Thyroid gland (tissue), 4 donors: ENCODE data around the gene POGK. TPM values are rescaled to one million over a fixed set of nuclear protein-coding genes. Genes with fewer than 3 reads are reported as not detected.

ENCODE experiments used
- DNase-seq, 2 donors: peaks; one replicate each; pipeline ENCODE4 v3.0.0-alpha.2; 2019
- H3K27ac ChIP-seq, 3 donors: fragments of 200-600 bp; sonication (generic); 1 replicate in 2 of 3; 2 replicates in 1 of 3; pipeline ENCODE4 v1.5.1; 2016 to 2019; ENCODE audit warnings: mild to moderate bottlenecking in 1 of 3, moderate library complexity in 1 of 3
- H3K27me3 ChIP-seq: fragments of 200-600 bp; sonication (generic); one replicate; pipeline ENCODE4 v1.5.1; 2019
- H3K36me3 ChIP-seq, 2 donors: fragments of 200-600 bp; sonication (generic); one replicate each; pipeline ENCODE4 v1.5.1; 2016 to 2019
- H3K4me1 ChIP-seq, 2 donors: fragments of 200-600 bp; sonication (generic); one replicate each; pipeline ENCODE4 v1.5.1; 2017 to 2019
- H3K4me3 ChIP-seq, 3 donors: fragments of 200-600 bp; sonication (generic); replicated peaks in 1 of 3; 1 replicate in 2 of 3; 2 replicates in 1 of 3; pipeline ENCODE4 v1.5.1; 2016; ENCODE audit warnings: mild to moderate bottlenecking in 1 of 3
- H3K9me3 ChIP-seq: fragments of 200-600 bp; sonication (generic); one replicate; pipeline ENCODE4 v1.5.1; 2017
- CTCF ChIP-seq, 6 experiments: fragments of 200-600 bp in 3 of 6; fragments of 450-650 bp in 3 of 6; sonication (generic) in 3 of 6; IDR thresholded peaks; one replicate each; pipeline ENCODE4 v1.5.1; 2016 to 2019; ENCODE audit warnings: antibody characterized with exemption in 6 of 6, mild to moderate bottlenecking in 2 of 6, inconsistent platforms in 1 of 6, moderate library complexity in 1 of 6
- POLR2A ChIP-seq, 2 donors: fragments of 450-650 bp; IDR thresholded peaks; one replicate each; pipeline ENCODE4 v1.6.1; 2017; ENCODE audit warnings: antibody characterized with exemption in 2 of 2, mild to moderate bottlenecking in 2 of 2, moderate library complexity in 1 of 2
- WGBS, 2 donors: methylation state at CpG; one replicate each; pipeline ENCODE4 v1.1.5; 2017; 5-methylcytosine and 5-hydroxymethylcytosine counted together
- intact Hi-C: fragments of 100-400 bp; cut with DNase I; formaldehyde crosslinking; loops from one replicate; pipeline ENCODE4 v1.15.1; 2023
- total RNA-seq, 4 donors: library from RNA; depleted of rRNA; stranded (reverse); fragments of >200 nt; gene quantifications; one replicate each; pipeline ENCODE4 v1.2.3, GENCODE V29; 2016

Gene POGK
- total RNA-seq, 4 donors from 2014 or later = 31.4 to 41.4 (median 33.7) TPM

DNA sequence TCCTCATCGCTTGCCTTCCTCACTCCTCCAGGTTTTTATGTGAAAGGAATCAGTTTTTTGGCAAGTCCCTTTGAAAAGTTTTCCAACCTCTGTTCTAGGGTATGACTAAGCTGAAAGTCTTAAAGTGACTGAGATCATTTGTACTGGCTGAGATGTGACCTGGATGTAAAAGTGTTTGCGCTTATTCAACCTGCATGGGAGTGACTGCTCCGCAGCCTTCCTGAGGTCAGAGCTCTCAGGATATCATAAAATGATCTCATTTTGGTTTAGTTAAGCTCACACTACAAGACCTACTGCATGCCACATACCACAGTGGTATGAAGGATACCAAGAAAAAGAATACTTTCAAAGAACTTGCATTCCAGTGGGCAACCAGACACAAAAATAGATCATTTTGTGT is 66.6 kb downstream of the POGK start:
- no peak for DNase-seq
- Histone ChIP-seq H3K27ac (no peak overlapping the region), H3K36me3 (no peaks in the 10 kb centered on the region), H3K9me3 (no peaks in the 10 kb centered on the region), H3K4me1 (no peaks in the 10 kb centered on the region), H3K4me3 (no peak overlapping the region), H3K27me3 (no peaks in the 10 kb centered on the region)
- 80 to 88% methylated on average over 3 of the region's 3 CpGs for WGBS, 2 donors
- TF ChIP-seq POLR2A (IDR thresholded peaks at IDR 0.05) (no peak), CTCF (IDR thresholded peaks at IDR 0.05) (no peak)
- intact Hi-C loops = loop anchor here (5.0 kb wide), 1 partner anchor 151 kb away; no protein-coding TSS in a partner anchor

Other genes starting within 250 kb of the POGK start
- gene TADA1, start 36.8 kb downstream of the POGK start, total RNA-seq = 10 to 100 TPM; 14.6 to 17.3 (median 16.1) TPM
- under 1 TPM; 0.40 to 0.89 (median 0.76) TPM for gene ILDR2, start 136.1 kb downstream of the POGK start, total RNA-seq
- gene MAEL, start 149.8 kb downstream of the POGK start, total RNA-seq = under 1 TPM in 2 of 4 donors, not detected in 2; 0.40 to 0.45 TPM